IMR-90 (cell line): ENCODE results near the gene EBLN2.

Experiments
- RFX5 ChIP-seq: IDR thresholded peaks from 2 replicates; pipeline ENCODE4 v1.8.0; 2012; ENCODE audit warnings: low read depth, mild to moderate bottlenecking, low read length, moderate library complexity
- SMC3 ChIP-seq: fragments of 150-350 bp; IDR thresholded peaks from 2 replicates; pipeline ENCODE4 v1.6.1; 2016; ENCODE audit warnings: low read depth, mild to moderate bottlenecking, antibody characterized with exemption, low read length, moderate library complexity
- TF ChIP-seq, protein P1 (sequence below): conservative IDR thresholded peaks from 2 replicates; pipeline ENCODE4 v1.5.1; 2012; ENCODE audit warnings: mild to moderate bottlenecking, low read depth, low read length, improper control_type of control experiment

GRCh38 chr3:73030073-73030597, 31.3 kb upstream of the EBLN2 start:
- TF ChIP-seq SMC3 (no peak), RFX5 (no peak)
- TF ChIP-seq, protein P1, sequence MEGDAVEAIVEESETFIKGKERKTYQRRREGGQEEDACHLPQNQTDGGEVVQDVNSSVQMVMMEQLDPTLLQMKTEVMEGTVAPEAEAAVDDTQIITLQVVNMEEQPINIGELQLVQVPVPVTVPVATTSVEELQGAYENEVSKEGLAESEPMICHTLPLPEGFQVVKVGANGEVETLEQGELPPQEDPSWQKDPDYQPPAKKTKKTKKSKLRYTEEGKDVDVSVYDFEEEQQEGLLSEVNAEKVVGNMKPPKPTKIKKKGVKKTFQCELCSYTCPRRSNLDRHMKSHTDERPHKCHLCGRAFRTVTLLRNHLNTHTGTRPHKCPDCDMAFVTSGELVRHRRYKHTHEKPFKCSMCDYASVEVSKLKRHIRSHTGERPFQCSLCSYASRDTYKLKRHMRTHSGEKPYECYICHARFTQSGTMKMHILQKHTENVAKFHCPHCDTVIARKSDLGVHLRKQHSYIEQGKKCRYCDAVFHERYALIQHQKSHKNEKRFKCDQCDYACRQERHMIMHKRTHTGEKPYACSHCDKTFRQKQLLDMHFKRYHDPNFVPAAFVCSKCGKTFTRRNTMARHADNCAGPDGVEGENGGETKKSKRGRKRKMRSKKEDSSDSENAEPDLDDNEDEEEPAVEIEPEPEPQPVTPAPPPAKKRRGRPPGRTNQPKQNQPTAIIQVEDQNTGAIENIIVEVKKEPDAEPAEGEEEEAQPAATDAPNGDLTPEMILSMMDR = no peak
